ENCODE measurements around the gene VPS26C. TPM values are rescaled to one million over a fixed set of nuclear protein-coding genes. Genes with fewer than 3 reads are reported as not detected.

VPS26C gene
- total RNA-seq, 1 experiment from 2014 or later, result 58.0 TPM

GRCh38 chr21:37292941-37293340, 25.8 kb upstream of the VPS26C start:
- H2AFZ ChIP-seq (ENCODE audit: low read length), result no peak overlapping the region
- no peak overlapping the region for H3K27ac ChIP-seq (ENCODE audit: insufficient read length, low read depth, low read length)
- H3K23ac ChIP-seq (ENCODE audit: insufficient read length, low read depth, low read length), result no peak overlapping the region
- no peak overlapping the region for H3K18ac ChIP-seq (ENCODE audit: insufficient read length, low read depth, low read length)
- H3K9ac ChIP-seq (ENCODE audit: extremely low read depth, insufficient read length, low read length), result no peak overlapping the region
- WGBS (ENCODE audit: extremely low coverage, insufficient read length, low lambda C conversion rate), result no CpG with 5 or more reads among the region's 3 CpGs
- H2BK20ac ChIP-seq (ENCODE audit: low read depth, low read length, poor library complexity, severe bottlenecking), result no peak overlapping the region
- H3K4me3 Mint-ChIP-seq, result no peak overlapping the region
- no peaks in the 10 kb centered on the region for H3K79me2 ChIP-seq (ENCODE audit: insufficient read depth, low read length)
- H2BK5ac ChIP-seq (ENCODE audit: insufficient read length, low read length), result no peak overlapping the region
- H4K8ac ChIP-seq (replicated peaks; ENCODE audit: insufficient read length, low read depth, low read length), result no peak overlapping the region
- H3K27me3 Mint-ChIP-seq (ENCODE audit: low read depth), result no peaks in the 10 kb centered on the region; the same call in 1 of the 2 replicates
- no peak overlapping the region for H2BK120ac ChIP-seq (ENCODE audit: low read depth, low read length, poor library complexity, severe bottlenecking)
- H4K5ac ChIP-seq (ENCODE audit: insufficient read length, low read depth, low read length), result no peak overlapping the region
- no peaks in the 10 kb centered on the region for H4K20me1 ChIP-seq (ENCODE audit: control insufficient read depth, insufficient read depth, insufficient read length)
- H3T11ph ChIP-seq (ENCODE audit: low read length), result no peak overlapping the region
- H3K27ac Mint-ChIP-seq, result no peak overlapping the region
- no peak overlapping the region for H3K14ac ChIP-seq (ENCODE audit: insufficient read depth, low read length)
- no peak overlapping the region for H2AK5ac ChIP-seq (ENCODE audit: insufficient read length, low read length)
- no peak overlapping the region for H3K56ac ChIP-seq (ENCODE audit: insufficient read length, low read depth, low read length)
- no peak for DNase-seq
- H3K79me1 ChIP-seq (ENCODE audit: insufficient read depth, low read depth, low read length, poor library complexity, severe bottlenecking), result no peaks in the 10 kb centered on the region
- no peaks in the 10 kb centered on the region for H3K9me3 ChIP-seq (ENCODE audit: control insufficient read depth, low read depth, low read length)
- H3K9me3 Mint-ChIP-seq, result no peaks in the 10 kb centered on the region
- H3K4ac ChIP-seq (ENCODE audit: low read depth, low read length), result no peak overlapping the region
- H3K4me1 Mint-ChIP-seq, result peaks cover 0 to 4% of the 10 kb centered on the region in 2 experiments; a peak in 2 of 4 replicates
- no peak overlapping the region for H2BK12ac ChIP-seq (ENCODE audit: insufficient read length, low read depth, low read length)
- H3K27me3 ChIP-seq (ENCODE audit: insufficient read depth, low read length), result no peaks in the 10 kb centered on the region
- no peaks in the 10 kb centered on the region; a peak in 1 of 7 replicates for H3K36me3 Mint-ChIP-seq (ENCODE audit: insufficient read depth in 1 of 3, low read depth in 3 of 3)
- no peak for TF ChIP-seq CTCF (conservative IDR thresholded peaks at IDR 0.05)
- H3K4me2 ChIP-seq (ENCODE audit: insufficient read depth, insufficient read length, low read length), result no peak overlapping the region
- no peaks in the 10 kb centered on the region for H3K23me2 ChIP-seq (ENCODE audit: insufficient read length, low read depth, low read length, poor library complexity, severe bottlenecking)
- H3K4me1 ChIP-seq (ENCODE audit: insufficient read depth, low read length), result no peaks in the 10 kb centered on the region; the same call in 1 of the 2 replicates
- no peak overlapping the region for H2BK15ac ChIP-seq (ENCODE audit: low read depth, low read length)
- no peak overlapping the region for H4K91ac ChIP-seq (ENCODE audit: insufficient read length, low read depth, low read length)

Data from H9 (cell line).